ENCODE results near the gene PTPRA.
A peak's percentile ranks its signal among the peaks of the same experiment; 100 is the strongest.
"Not testable (repeated sequence)": the region's sequence is repeated elsewhere in the genome, so short reads cannot be mapped to it uniquely, and the experiment has no call there.

Gene PTPRA

DNA sequence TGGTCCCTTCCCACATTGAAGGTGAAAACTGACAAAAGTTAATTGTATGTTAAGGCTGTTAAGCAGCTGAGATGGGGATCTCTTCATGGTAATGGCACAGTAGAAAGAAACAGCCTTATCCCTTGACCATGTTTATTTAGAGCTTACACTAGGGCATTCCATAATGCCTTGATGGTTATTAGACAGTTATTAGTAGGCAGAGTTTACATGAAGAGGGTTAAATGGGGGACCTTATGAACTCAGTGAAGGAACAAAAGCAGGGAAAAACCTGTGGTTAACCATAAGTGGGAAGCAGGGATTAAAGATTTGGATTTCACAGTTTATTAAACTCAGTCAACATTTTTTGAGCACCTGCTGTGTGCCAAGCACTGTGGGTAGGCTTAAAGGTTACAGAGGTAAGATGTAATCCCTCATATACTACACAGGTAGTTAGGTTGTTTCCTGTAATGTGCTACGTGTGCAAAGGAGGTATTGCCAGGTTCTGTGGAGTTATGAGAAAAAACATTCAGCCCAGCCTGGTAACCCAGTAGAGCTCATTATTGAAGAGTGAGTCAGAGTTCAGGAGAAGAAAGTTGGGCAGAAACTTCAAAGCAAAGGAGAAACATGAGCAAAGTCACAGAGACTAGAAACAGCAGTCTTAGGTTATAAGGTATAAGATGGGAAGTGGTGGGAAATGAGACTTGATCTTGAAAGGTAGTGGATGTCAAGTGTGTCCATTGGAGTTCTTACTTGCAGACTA, 137.9 kb downstream of the PTPRA start:
- DNase-seq = no peak

DNA sequence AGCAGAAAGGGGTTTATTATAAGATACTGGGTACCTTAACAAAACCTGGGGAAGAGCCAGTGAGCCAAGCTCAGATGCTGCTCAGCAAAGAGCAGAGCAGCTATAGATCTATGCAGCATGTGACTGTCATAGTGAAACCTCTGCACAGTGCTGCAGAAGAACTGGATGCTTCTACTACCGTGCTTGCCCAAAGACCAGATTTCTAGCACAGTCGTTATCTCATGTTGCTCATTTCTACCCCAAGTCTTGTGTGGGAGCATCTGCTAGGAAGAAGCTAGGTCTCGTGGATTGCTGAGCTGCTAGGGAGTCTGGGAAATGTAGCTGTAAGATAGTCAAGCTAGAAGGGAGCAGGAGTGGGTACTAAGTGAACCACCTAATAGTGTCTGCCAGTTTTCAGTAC, 138.5 kb downstream of the PTPRA start:
- DNase-seq = no peak

DNA sequence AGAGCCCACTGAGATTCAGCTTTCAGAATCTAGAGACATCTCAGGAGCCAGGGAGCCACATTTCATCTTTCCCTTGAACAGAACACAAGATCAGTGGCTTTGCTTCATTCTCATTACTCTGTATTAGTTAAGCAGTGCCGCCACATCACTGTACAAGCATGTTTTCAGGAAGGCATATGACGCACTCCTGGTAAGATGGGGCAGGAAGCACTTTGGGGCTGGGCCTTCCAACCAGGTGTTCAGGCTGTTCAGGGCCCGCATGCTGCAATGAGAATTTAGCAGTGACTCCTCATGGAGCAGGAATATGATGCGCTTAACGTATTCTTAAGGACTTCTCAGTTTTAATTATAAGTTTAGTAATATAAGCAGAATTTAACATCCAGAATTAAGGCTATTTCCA, 140.5 kb downstream of the PTPRA start:
- no peak for DNase-seq

- no peak for DNase-seq
Measured at GRCh38 chr20:3014179-3014578, 140.9 kb downstream of the PTPRA start.

DNA sequence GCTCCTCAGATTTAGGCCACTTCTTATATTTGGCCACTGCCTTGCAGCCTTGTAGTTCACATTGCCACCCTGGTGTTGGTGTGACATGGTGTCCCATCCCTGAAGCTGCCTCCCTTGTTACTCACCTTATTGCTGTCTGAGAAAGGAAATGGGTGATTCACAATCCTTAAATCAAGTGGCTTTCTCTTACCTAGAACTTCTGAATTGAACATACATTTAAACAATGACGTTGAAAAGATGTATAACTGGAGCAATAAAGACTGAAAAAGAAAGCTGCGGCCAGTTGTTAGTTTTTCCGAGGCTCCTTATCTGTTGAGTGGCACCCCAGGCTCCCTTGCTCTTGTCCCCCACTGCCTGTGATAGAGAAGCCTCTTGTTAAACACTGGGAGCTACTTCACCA, 141.4 kb downstream of the PTPRA start:
- DNase-seq = no peak

DNA sequence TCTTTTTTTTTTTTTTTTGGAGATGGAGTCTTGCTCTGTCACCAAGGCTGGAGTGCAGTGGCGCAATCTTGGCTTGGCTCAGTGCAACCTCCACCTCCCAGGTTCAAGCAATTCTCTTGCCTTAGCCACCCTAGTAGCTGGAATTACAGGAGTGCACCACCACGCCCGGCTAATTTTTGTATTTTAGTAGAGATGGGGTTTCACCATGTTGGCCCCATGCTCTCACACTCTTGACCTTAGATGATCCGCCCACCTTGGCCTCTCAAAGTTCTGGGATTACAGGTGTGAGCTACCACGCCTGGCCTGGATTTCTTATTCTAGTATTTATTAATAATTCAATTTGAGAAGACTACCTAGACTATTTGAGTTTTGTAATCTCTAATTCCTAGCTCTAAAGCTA, 142.0 kb downstream of the PTPRA start:
- DNase-seq = not testable (repeated sequence)

GRCh38 chr20:3021327-3021726, 148.0 kb downstream of the PTPRA start:
- no peak for DNase-seq

DNA sequence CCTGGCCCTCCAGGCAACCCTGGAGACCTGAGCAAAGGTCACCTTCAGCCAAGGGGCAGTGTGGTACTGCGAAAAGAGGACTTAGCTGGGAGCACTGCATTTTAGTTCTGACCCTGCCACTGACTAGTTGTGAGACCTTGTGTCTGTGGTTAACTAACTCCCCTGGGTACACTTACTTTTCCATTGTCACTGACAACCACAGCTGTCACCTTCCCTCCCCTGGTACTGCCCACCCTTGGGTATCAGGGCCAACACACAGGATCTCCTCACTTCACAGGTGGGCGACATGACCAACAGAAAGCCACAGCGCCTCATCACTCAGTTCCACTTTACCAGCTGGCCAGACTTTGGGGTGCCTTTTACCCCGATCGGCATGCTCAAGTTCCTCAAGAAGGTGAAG, 148.5 kb downstream of the PTPRA start:
- DNase-seq = no peak

GRCh38 chr20:3022559-3023490, 149.5 kb downstream of the PTPRA start:
- not testable (repeated sequence) for DNase-seq

DNA sequence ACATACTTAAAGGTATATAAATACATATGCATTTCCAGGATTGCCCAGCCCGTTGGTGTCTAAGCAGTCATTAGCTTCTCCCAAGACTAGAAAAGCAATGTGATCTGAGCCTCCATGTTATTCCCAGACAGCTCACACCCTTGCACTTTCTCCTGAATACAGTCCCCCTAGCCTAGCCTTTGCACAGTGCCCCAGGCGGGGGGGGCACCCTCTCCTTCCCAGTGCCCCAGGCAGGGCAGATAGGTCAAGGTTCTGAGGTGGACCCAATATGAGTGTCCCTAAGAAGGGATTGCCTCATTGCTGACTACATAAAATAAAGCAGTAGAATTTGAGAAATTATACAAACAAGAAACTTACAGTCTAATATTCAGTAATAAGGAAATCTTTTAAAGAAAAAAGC, 154.7 kb downstream of the PTPRA start:
- no peak for DNase-seq

- no peak for DNase-seq
Measured at GRCh38 chr20:3031524-3032147, 158.4 kb downstream of the PTPRA start.

DNA sequence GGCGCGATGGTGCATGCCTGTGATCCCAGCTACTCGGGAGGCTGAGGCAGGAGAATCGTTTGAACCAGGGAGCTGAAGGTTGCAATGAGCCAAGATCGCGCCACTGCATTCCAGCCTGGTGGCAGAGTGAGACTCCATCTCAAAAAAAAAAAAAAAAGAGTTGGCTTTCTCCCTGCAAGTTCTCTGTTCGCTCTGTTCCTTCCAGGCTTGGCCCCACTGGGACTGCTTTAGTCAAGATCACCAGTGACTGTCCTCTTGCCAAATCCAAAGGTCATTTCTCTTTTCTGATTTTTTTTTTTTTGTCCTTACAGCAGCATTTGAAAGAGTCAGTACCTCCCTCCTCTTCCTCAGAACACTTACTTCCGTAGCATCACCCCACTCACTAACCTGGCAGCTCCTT, 159.3 kb downstream of the PTPRA start:
- no peak for DNase-seq

DNA sequence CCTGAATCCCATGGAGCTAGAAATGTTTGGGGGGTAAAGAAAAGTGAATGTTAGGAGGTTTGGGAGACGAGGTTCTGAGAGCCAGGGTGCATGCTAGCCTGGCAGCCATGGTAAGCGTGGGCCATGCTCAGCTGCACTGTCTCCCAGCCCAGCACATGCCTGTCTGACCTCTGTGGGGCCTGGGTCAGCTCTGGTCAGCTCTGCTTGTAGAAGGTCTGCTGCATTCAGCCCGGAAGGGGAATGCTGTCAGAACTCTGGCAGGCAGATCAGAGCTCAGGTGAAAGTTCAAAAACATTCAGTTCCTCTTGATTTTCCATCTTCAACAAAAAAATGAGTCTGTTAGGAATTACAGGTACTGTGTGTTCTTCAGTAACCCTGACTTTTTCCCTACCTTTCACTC, 164.4 kb downstream of the PTPRA start:
- no peak for DNase-seq

- no peak for DNase-seq
Measured at GRCh38 chr20:3038454-3038853, 165.2 kb downstream of the PTPRA start.

DNA sequence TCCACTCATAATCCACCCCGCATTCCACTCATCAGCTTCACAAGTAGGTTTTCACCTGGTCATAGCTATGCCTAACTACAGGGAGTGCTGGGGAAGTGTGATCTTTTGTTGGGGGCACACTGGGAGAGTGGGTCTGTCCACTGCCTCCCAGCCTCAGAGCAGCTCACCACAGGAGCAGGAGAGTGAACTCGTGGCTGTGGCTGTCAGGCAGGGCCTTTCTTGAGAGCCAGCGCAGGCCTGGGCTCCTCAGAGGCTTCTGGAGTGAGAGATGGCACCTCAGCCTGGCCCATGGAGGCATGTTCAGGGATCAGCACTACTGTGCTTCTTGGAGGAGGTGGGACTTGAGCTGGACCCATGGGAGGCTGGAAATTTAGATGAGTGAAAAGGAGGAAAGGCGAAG, 166.1 kb downstream of the PTPRA start:
- no peak for DNase-seq

DNA sequence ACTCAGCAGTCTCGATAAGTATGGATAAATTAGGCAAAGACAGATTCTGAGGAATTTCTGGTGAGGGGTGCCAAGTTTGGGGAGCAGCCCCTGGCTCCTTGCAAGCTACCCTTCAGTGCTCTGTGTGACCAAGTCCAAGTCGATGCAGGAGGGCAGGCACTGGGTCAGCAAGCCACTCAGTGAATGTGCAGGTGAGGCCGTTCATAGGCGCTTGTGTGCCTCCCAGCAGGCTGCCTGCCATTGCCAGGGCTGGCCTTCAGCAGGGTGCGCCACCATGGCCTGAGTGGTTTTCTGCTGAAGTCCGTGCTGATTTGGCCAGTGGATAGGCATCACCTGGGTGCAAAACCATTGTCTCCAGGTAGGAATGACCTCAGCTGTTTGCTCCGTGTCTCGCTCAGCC, 166.8 kb downstream of the PTPRA start:
- DNase-seq = no peak

GRCh38 chr20:3041854-3042409, 168.7 kb downstream of the PTPRA start:
- DNase-seq = no peak

DNA sequence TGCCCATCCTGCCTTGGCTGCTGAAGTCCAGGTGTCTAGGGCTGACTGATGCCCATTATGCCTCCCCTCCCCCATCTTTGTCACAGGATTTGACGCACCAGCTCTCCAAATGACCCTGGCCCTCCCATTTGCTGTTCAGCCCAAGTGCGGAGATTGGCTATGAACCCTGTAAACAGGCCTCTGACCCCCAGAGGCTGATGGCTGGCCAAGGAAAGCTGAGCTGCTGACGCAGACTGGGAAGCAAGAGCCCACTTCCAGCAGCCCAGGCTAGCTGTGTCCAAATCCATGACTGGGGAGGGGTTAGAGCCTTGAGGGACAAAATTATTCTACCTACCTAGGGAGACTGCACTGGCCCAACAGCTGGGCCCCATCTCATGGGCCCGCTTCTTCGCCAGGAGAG, 169.3 kb downstream of the PTPRA start:
- DNase-seq = no peak

GRCh38 chr20:3043322-3043721, 170.0 kb downstream of the PTPRA start, which contains the start of gene GNRH2:
GNRH2 (plus strand) TSS chr20:3043622; CDS start chr20:3044415, 793 bp downstream.
- DNase-seq = no peak

DNA sequence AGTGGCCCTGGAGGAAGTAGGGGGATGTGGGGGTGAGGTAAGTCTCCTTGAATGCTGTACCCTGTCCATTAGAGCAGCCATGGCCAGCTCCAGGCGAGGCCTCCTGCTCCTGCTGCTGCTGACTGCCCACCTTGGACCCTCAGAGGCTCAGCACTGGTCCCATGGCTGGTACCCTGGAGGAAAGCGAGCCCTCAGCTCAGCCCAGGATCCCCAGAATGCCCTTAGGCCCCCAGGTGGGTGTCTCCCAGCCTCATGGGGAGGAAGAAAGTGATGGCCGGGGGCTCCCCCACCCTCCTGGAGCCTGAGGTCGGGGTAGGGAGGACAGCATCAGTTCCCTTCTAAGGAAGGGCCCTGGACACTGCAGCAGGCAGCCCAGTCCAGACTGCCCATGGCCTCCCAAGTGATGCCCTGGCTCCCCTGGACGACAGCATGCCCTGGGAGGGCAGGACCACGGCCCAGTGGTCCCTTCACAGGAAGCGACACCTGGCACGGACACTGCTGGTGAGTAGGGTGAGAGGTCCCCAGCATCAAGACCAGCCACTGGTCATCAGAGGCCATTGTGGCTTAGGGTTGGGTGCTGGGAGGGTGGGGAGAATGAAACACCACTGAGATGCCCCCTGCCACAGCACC, 171.2 kb downstream of the PTPRA start:
- DNase-seq = no peak

DNA sequence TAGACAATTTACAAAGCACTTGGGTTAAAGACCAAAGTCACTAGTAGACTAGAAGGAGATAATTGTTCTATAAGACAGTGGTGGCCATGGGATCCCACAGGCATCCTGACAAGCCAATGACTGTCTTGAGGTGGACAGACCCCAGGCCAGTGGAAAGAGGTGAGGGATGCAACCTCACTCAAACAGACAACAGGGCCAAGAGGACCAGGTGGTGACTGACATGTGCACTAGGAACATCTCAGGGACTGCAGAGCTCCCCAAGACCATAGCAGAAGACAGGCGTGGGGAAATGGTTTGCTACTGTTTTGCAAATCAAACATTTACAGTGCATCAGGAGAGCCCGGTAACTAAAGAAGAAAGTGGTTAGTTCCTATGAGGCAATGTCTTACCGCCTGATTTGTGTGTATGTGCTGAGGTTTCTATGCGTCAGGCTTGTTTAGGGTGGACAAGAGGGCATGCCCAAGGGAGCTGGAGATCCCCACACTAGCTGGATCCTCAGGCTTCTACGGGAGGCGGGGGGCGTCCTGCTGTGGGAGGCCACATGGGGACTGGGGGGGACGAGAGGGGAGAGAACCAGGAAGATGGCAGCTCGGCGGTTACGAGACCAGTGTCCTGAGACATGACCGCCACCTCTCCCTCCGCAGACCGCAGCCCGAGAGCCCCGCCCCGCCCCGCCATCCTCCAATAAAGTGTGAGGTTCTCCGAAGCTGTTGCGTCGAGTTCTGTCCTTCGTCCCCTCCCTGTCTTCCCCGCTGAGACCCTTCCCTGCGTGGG, 171.9 kb downstream of the PTPRA start:
- DNase-seq = peak; percentile 33

All from activated CD4-positive, alpha-beta T cell treated with anti-CD3 and anti-CD28 coated beads, Interleukin-2, amount 50 U/mL, for 1 hour (primary cell).